Liver (tissue), 9 donors: ENCODE data around the gene XYLT1. TPM values are rescaled to one million over a fixed set of nuclear protein-coding genes. Genes with fewer than 3 reads are reported as not detected.

ENCODE experiments used
- DNase-seq: peaks from one replicate; pipeline ENCODE4 v3.0.0-alpha.2; 2017; ENCODE audit warnings: low spot score
- H3K27ac ChIP-seq, 2 donors: one replicate each; pipeline ENCODE4 v1.7.0; 2013; ENCODE audit warnings: inconsistent platforms in 2 of 2, low read length in 2 of 2, control low read depth in 1 of 2, low read depth in 1 of 2, mild to moderate bottlenecking in 1 of 2
- H3K27me3 ChIP-seq, 4 donors: one replicate each; pipeline versions ENCODE4 v1.6.1 to v1.7.0; 2013; ENCODE audit warnings: low read length in 3 of 4, inconsistent platforms in 1 of 4, mild to moderate bottlenecking in 1 of 4, moderate library complexity in 1 of 4; ENCODE audit not compliant: control insufficient read depth in 4 of 4, insufficient read depth in 4 of 4
- H3K36me3 ChIP-seq, 4 donors: one replicate each; pipeline versions ENCODE4 v1.6.1 to v1.7.0; 2013; ENCODE audit warnings: low read length in 3 of 4, mild to moderate bottlenecking in 3 of 4, low read depth in 1 of 4, moderate library complexity in 1 of 4; ENCODE audit not compliant: control insufficient read depth in 4 of 4, insufficient read depth in 3 of 4
- H3K4me1 ChIP-seq, 4 donors: one replicate each; pipeline versions ENCODE4 v1.6.1 to v1.7.0; 2013; ENCODE audit warnings: low read length in 3 of 4, mild to moderate bottlenecking in 3 of 4, moderate library complexity in 1 of 4; ENCODE audit not compliant: control insufficient read depth in 4 of 4, insufficient read depth in 4 of 4
- H3K4me3 ChIP-seq, 3 donors: one replicate each; pipeline versions ENCODE4 v1.6.1 to v1.7.0; 2013; ENCODE audit warnings: low read length in 3 of 3, control low read depth in 1 of 3, low read depth in 1 of 3, mild to moderate bottlenecking in 1 of 3
- H3K9ac ChIP-seq, 2 donors: one replicate each; pipeline ENCODE4 v1.7.0; 2013; ENCODE audit warnings: low read length in 2 of 2, mild to moderate bottlenecking in 2 of 2, moderate library complexity in 2 of 2, control low read depth in 1 of 2, low read depth in 1 of 2
- H3K9me3 ChIP-seq, 4 donors: one replicate each; pipeline versions ENCODE4 v1.6.1 to v1.7.0; 2013; ENCODE audit warnings: low read length in 3 of 4; ENCODE audit not compliant: control insufficient read depth in 4 of 4
- ATF3 ChIP-seq: IDR thresholded peaks from 2 replicates; pipeline ENCODE4 v1.6.1; 2016; ENCODE audit warnings: antibody characterized with exemption
- CTCF ChIP-seq: fragments of 150-350 bp; IDR thresholded peaks from 2 replicates; pipeline ENCODE4 v1.5.1; 2017; ENCODE audit warnings: improper control_type of control experiment, low read depth, low read length; ENCODE audit not compliant: missing input control
- EGR1 ChIP-seq, 2 donors: IDR thresholded peaks; 2 replicates each; pipeline ENCODE4 v1.6.1; 2016 to 2018; ENCODE audit warnings: antibody characterized with exemption in 2 of 2, low read depth in 2 of 2
- FOXA1 ChIP-seq: IDR thresholded peaks from 2 replicates; pipeline ENCODE4 v1.6.1; 2016; ENCODE audit warnings: antibody characterized with exemption
- FOXA2 ChIP-seq: IDR thresholded peaks from 2 replicates; pipeline ENCODE4 v1.6.1; 2016; ENCODE audit warnings: antibody characterized with exemption
- GABPA ChIP-seq, 2 donors: IDR thresholded peaks in 1 of 2; conservative IDR thresholded peaks in 1 of 2; 2 replicates each; pipeline ENCODE4 v1.6.1; 2016; ENCODE audit warnings: antibody characterized with exemption in 2 of 2, mild to moderate bottlenecking in 1 of 2, moderate library complexity in 1 of 2
- HNF4A ChIP-seq, 2 donors: conservative IDR thresholded peaks; 2 replicates each; pipeline ENCODE4 v1.6.1; 2016; ENCODE audit warnings: antibody characterized with exemption in 2 of 2, mild to moderate bottlenecking in 2 of 2
- HNF4G ChIP-seq: IDR thresholded peaks from 2 replicates; pipeline ENCODE4 v1.6.1; 2016; ENCODE audit warnings: antibody characterized with exemption
- JUND ChIP-seq, 2 donors: IDR thresholded peaks; 2 replicates each; pipeline ENCODE4 v1.6.1; 2016; ENCODE audit warnings: antibody characterized with exemption in 2 of 2
- NR2F2 ChIP-seq: IDR thresholded peaks from 2 replicates; pipeline ENCODE4 v1.6.1; 2016; ENCODE audit warnings: antibody characterized with exemption
- RAD21 ChIP-seq, 2 donors: IDR thresholded peaks; 2 replicates each; pipeline ENCODE4 v1.6.1; 2016; ENCODE audit warnings: antibody characterized with exemption in 2 of 2, mild to moderate bottlenecking in 2 of 2
- REST ChIP-seq: IDR thresholded peaks from 2 replicates; pipeline ENCODE4 v1.6.1; 2016; ENCODE audit warnings: antibody characterized with exemption, mild to moderate bottlenecking
- SP1 ChIP-seq: IDR thresholded peaks from 2 replicates; pipeline ENCODE4 v1.6.1; 2018; ENCODE audit warnings: antibody characterized with exemption, mild to moderate bottlenecking
- TAF1 ChIP-seq: conservative IDR thresholded peaks from 2 replicates; pipeline ENCODE4 v1.6.1; 2016; ENCODE audit warnings: antibody characterized with exemption, mild to moderate bottlenecking
- YY1 ChIP-seq: IDR thresholded peaks from 2 replicates; pipeline ENCODE4 v1.6.1; 2016; ENCODE audit warnings: antibody characterized with exemption, mild to moderate bottlenecking
- WGBS: extraction: QIAGEN DNeasy Blood & Tissue Kit; methylation state at CpG from one replicate; pipeline ENCODE4 v1.1.7; 2013; 5-methylcytosine and 5-hydroxymethylcytosine counted together
- polyA plus RNA-seq, 2 donors: library from polyadenylated mRNA; stranded (reverse) in 1 of 2; unstranded in 1 of 2; fragments of 200-250 nt in 1 of 2; fragments of >200 nt in 1 of 2; fragmentation: Nextera tagmentation in 1 of 2; extraction: Ambion mirVana in 1 of 2; gene quantifications; one replicate each; pipeline versions ENCODE4 v1.2.1 to v1.2.3, GENCODE V29; 2013 to 2015
- total RNA-seq, 2 donors: library from RNA; depleted of rRNA; stranded (reverse); fragments of >200 nt; gene quantifications; one replicate each; pipeline ENCODE4 v1.2.3, GENCODE V29; 2014
- TF ChIP-seq, protein P1 (sequence below): IDR thresholded peaks from 2 replicates; pipeline ENCODE4 v1.6.1; 2016; ENCODE audit warnings: antibody characterized with exemption
- TF ChIP-seq, protein P2 (sequence below): IDR thresholded peaks from 2 replicates; pipeline ENCODE4 v1.6.1; 2016; ENCODE audit warnings: antibody characterized with exemption
- donor health status: healthy.
- donor health status: healthy.
- donor health status: healthy.
- donor health status: healthy.
- donor health status: healthy.

Gene XYLT1
- total and polyA plus RNA-seq, 4 donors: 0.25 to 2.3 (median 0.53) TPM

GRCh38 chr16:17275076-17276009 lies 195.4 kb downstream of the XYLT1 start:
- H3K4me1 ChIP-seq: no peaks in the 10 kb centered on the region
- no peak for TF ChIP-seq GABPA (IDR thresholded peaks at IDR 0.05 in 1 of 2, conservative IDR thresholded peaks at IDR 0.05 in 1 of 2)
- no peak for TF ChIP-seq TAF1
- no peak for TF ChIP-seq HNF4G
- TF ChIP-seq, protein P1, sequence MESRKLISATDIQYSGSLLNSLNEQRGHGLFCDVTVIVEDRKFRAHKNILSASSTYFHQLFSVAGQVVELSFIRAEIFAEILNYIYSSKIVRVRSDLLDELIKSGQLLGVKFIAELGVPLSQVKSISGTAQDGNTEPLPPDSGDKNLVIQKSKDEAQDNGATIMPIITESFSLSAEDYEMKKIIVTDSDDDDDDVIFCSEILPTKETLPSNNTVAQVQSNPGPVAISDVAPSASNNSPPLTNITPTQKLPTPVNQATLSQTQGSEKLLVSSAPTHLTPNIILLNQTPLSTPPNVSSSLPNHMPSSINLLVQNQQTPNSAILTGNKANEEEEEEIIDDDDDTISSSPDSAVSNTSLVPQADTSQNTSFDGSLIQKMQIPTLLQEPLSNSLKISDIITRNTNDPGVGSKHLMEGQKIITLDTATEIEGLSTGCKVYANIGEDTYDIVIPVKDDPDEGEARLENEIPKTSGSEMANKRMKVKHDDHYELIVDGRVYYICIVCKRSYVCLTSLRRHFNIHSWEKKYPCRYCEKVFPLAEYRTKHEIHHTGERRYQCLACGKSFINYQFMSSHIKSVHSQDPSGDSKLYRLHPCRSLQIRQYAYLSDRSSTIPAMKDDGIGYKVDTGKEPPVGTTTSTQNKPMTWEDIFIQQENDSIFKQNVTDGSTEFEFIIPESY: no peak
- TF ChIP-seq HNF4A (conservative IDR thresholded peaks at IDR 0.05): no peak
- H3K27me3 ChIP-seq: peaks cover 0 to 2% (median 0%) of the 10 kb centered on the region in 4 donors
- H3K4me3 ChIP-seq: no peak overlapping the region
- no peaks in the 10 kb centered on the region for H3K9me3 ChIP-seq
- H3K36me3 ChIP-seq: no peaks in the 10 kb centered on the region
- no peak overlapping the region for H3K27ac ChIP-seq
- 82% methylated on average over 9 of the region's 9 CpGs for WGBS
- no peak overlapping the region for H3K9ac ChIP-seq
- no peak for DNase-seq

GRCh38 chr16:17273142-17273561 lies 197.6 kb downstream of the XYLT1 start:
- no peaks in the 10 kb centered on the region for H3K36me3 ChIP-seq
- no peak overlapping the region for H3K4me3 ChIP-seq
- 73% methylated on average over 4 of the region's 4 CpGs for WGBS
- no peaks in the 10 kb centered on the region for H3K9me3 ChIP-seq
- H3K27ac ChIP-seq: no peak overlapping the region
- no peak overlapping the region for H3K9ac ChIP-seq
- DNase-seq: no peak
- H3K27me3 ChIP-seq: peaks cover 0 to 2% (median 0%) of the 10 kb centered on the region in 4 donors
- H3K4me1 ChIP-seq: no peaks in the 10 kb centered on the region
- TF ChIP-seq RAD21 (IDR thresholded peaks at IDR 0.05) (no peak), FOXA1 (no peak)

DNA sequence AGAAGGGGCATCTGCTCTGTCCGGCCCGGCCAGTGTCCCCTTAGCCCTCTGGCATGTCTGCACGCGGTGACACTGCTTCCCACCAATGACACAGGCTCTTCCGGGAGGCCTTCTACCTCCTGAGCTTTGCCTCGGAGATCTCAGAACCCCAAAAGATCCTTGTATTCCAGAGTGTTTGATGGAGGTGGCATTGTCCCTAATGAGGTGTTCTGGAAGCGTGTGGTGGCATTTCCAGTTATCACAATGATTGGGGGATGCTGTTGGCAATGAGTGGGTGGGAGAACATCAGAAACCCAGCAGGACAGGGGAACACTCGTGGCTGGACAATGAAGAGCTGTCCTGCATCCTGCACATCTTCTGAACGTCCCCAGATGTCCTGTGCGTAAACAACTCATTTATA lies 198.0 kb downstream of the XYLT1 start:
- Histone ChIP-seq H3K27ac (no peak overlapping the region), H3K9me3 (no peaks in the 10 kb centered on the region), H3K4me1 (no peaks in the 10 kb centered on the region), H3K9ac (no peak overlapping the region), H3K27me3 (peaks cover 0 to 2% (median 0%) of the 10 kb centered on the region in 4 donors), H3K36me3 (no peaks in the 10 kb centered on the region), H3K4me3 (no peak overlapping the region)
- DNase-seq: no peak
- WGBS: 89% methylated on average over 10 of the region's 10 CpGs
- TF ChIP-seq SP1 (no peak), YY1 (no peak), CTCF (no peak), NR2F2 (no peak), HNF4A (conservative IDR thresholded peaks at IDR 0.05) (no peak), ATF3 (no peak), REST (no peak), RAD21 (IDR thresholded peaks at IDR 0.05) (no peak), TAF1 (no peak), EGR1 (IDR thresholded peaks at IDR 0.05; ENCODE audit: low read depth in 2 of 2) (no peak), FOXA1 (no peak), FOXA2 (no peak), HNF4G (no peak), JUND (IDR thresholded peaks at IDR 0.05) (no peak)
- TF ChIP-seq, protein P2, sequence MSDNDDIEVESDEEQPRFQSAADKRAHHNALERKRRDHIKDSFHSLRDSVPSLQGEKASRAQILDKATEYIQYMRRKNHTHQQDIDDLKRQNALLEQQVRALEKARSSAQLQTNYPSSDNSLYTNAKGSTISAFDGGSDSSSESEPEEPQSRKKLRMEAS: no peak
- TF ChIP-seq, protein P1: no peak
